SK-N-SH (cell line): ENCODE data around the gene TBX2. TPM values are rescaled to one million over a fixed set of nuclear protein-coding genes. Genes with fewer than 3 reads are reported as not detected.

Experiments used
- CTCF ChIA-PET: fragments of 300-600, 350-600 bp; formaldehyde crosslinking; extraction: SDS; loops from one replicate; lab custom pipeline; 2021; lab: Yijun Ruan, JAX
- POLR2A ChIA-PET: fragments of 350-600 bp; sonication (Branson Sonifier 250); formaldehyde crosslinking; extraction: SDS; loops from one replicate; lab custom pipeline; 2020; ENCODE audit warnings: antibody characterized with exemption, inconsistent platforms; lab: Yijun Ruan, JAX
- DNase-seq: peaks from one replicate; pipeline ENCODE4 v3.0.0; 2012
- H2AFZ ChIP-seq: fragments of 200-600 bp; sonication (generic); 2 replicates; pipeline ENCODE4 v1.8.1; 2016; ENCODE audit warnings: antibody characterized with exemption, mild to moderate bottlenecking, low read depth
- H3F3A ChIP-seq: fragments of 200-600 bp; sonication (generic); replicated peaks from 2 replicates; pipeline ENCODE3; 2016; ENCODE audit warnings: antibody characterized with exemption, mild to moderate bottlenecking; ENCODE audit not compliant: insufficient read depth
- H3K27ac ChIP-seq, 2 experiments: fragments of 200-500 bp in 1 of 2; fragments of 200-600 bp in 1 of 2; sonication (Bioruptor generic) in 1 of 2; sonication (generic), shearing (Covaris generic) in 1 of 2; 2 replicates each; pipeline versions ENCODE4 v1.5.1 to v1.6.1; 2014 to 2016; ENCODE audit warnings: low read depth in 2 of 2, inconsistent platforms in 1 of 2, low read length in 1 of 2, mild to moderate bottlenecking in 1 of 2, mixed read lengths in 1 of 2
- H3K27me3 ChIP-seq: fragments of 200-600 bp; sonication (generic), shearing (Covaris generic); 2 replicates; pipeline ENCODE4 v1.6.1; 2016; ENCODE audit warnings: mixed run types; ENCODE audit not compliant: insufficient read depth
- H3K36me3 ChIP-seq, 2 experiments: fragments of 200-500 bp in 1 of 2; fragments of 200-600 bp in 1 of 2; sonication (Bioruptor generic) in 1 of 2; sonication (generic) in 1 of 2; replicated peaks in 1 of 2; 2 replicates each; pipeline versions ENCODE3 to v1.5.1; 2014 to 2016; ENCODE audit warnings: low read length in 1 of 2, mild to moderate bottlenecking in 1 of 2; ENCODE audit not compliant: insufficient read depth in 2 of 2, control insufficient read depth in 1 of 2
- H3K4me1 ChIP-seq, 2 experiments: fragments of 200-500 bp in 1 of 2; fragments of 200-600 bp in 1 of 2; sonication (Bioruptor generic) in 1 of 2; sonication (generic), shearing (Covaris generic) in 1 of 2; 2 replicates each; pipeline versions ENCODE4 v1.5.1 to v1.6.1; 2014 to 2016; ENCODE audit warnings: low read depth in 1 of 2, low read length in 1 of 2, mixed run types in 1 of 2; ENCODE audit not compliant: insufficient read depth in 2 of 2, control insufficient read depth in 1 of 2
- H3K4me2 ChIP-seq: fragments of 200-600 bp; sonication (generic), shearing (Covaris generic); 2 replicates; pipeline ENCODE4 v1.6.1; 2017; ENCODE audit warnings: mixed run types
- H3K4me3 ChIP-seq, 2 experiments: fragments of 200-500 bp in 1 of 2; fragments of 200-600 bp in 1 of 2; sonication (Bioruptor generic) in 1 of 2; sonication (generic), shearing (Covaris generic) in 1 of 2; 2 replicates each; pipeline versions ENCODE4 v1.5.1 to v1.8.1; 2014 to 2016; ENCODE audit warnings: low read depth in 2 of 2, inconsistent platforms in 1 of 2, low read length in 1 of 2, mild to moderate bottlenecking in 1 of 2, mixed read lengths in 1 of 2, moderate library complexity in 1 of 2
- H3K79me2 ChIP-seq: fragments of 200-600 bp; sonication (generic); 2 replicates; pipeline ENCODE4 v1.8.1; 2017; ENCODE audit warnings: mild to moderate bottlenecking; ENCODE audit not compliant: insufficient read depth
- H3K9ac ChIP-seq: fragments of 200-600 bp; sonication (generic); 2 replicates; pipeline ENCODE4 v1.6.1; 2017; ENCODE audit warnings: mixed run types
- H3K9me2 ChIP-seq: fragments of 200-600 bp; sonication (generic); 2 replicates; pipeline ENCODE4 v1.6.1; 2017; ENCODE audit warnings: mixed run types
- H3K9me3 ChIP-seq: fragments of 200-600 bp; sonication (generic); 2 replicates; pipeline ENCODE4 v1.6.1; 2017; ENCODE audit warnings: mixed run types, mild to moderate bottlenecking, moderate library complexity
- H4K20me1 ChIP-seq: fragments of 200-600 bp; sonication (generic); 2 replicates; pipeline ENCODE4 v1.6.1; 2017; ENCODE audit warnings: mild to moderate bottlenecking, mixed run types; ENCODE audit not compliant: insufficient read depth
- CHD2 ChIP-seq: fragments of 150-350 bp; IDR thresholded peaks from 2 replicates; pipeline ENCODE4 v1.6.1; 2018; ENCODE audit warnings: low read length; ENCODE audit not compliant: partially characterized antibody
- EP300 ChIP-seq, 2 experiments: IDR thresholded peaks; 2 replicates each; pipeline versions ENCODE4 v1.4.0 to v1.6.1; 2012; ENCODE audit warnings: borderline replicate concordance in 1 of 2, low read depth in 1 of 2, low read length in 1 of 2
- EZH2phosphoT487 ChIP-seq: fragments of 200-600 bp; sonication (generic); IDR thresholded peaks from 2 replicates; pipeline ENCODE4 v1.6.1; 2017; ENCODE audit warnings: low read depth, mixed run types, mild to moderate bottlenecking, antibody characterized with exemption, moderate library complexity, borderline replicate concordance
- FOSL2 ChIP-seq: IDR thresholded peaks from 2 replicates; pipeline ENCODE4 v1.4.0; 2012; ENCODE audit warnings: low read depth, mild to moderate bottlenecking, moderate library complexity, borderline replicate concordance
- GABPA ChIP-seq: IDR thresholded peaks from 2 replicates; pipeline ENCODE4 v1.4.0; 2012; ENCODE audit warnings: low read depth, mild to moderate bottlenecking
- GATA2 ChIP-seq: sonication (generic); formaldehyde crosslinking; IDR thresholded peaks from 2 replicates; pipeline ENCODE4 v1.5.0; 2020; ENCODE audit warnings: mild to moderate bottlenecking, missing genetic modification reagents
- RCOR1 ChIP-seq: fragments of 150-350 bp; IDR thresholded peaks from 2 replicates; pipeline ENCODE4 v1.6.1; 2017; ENCODE audit warnings: antibody characterized with exemption, low read length
- TCF12 ChIP-seq: IDR thresholded peaks from 2 replicates; pipeline ENCODE4 v1.4.0; 2012
- WGBS: methylation state at CpG from one replicate; pipeline ENCODE4 v1.1.6; 2017; ENCODE audit warnings: low lambda C conversion rate; 5-methylcytosine and 5-hydroxymethylcytosine counted together
- polyA plus RNA-seq, 3 experiments: library from polyadenylated mRNA; depleted of rRNA; stranded (reverse); fragments of >200 nt; gene quantifications; 2 replicates each; pipeline ENCODE4 v1.2.3, GENCODE V29; 2012
- TF ChIP-seq, protein P1 (sequence below): IDR thresholded peaks from 2 replicates; pipeline ENCODE4 v1.4.0; 2012; ENCODE audit warnings: low read depth, borderline replicate concordance
- TF ChIP-seq, protein P2 (sequence below): fragments of 150-350 bp; IDR thresholded peaks from 2 replicates; pipeline ENCODE4 v1.6.1; 2016; ENCODE audit warnings: mild to moderate bottlenecking, low read depth, low read length
- TF ChIP-seq, protein P3 (sequence below): fragments of 150-350 bp; IDR thresholded peaks from 2 replicates; pipeline ENCODE4 v1.6.1; 2017; ENCODE audit warnings: antibody characterized with exemption, low read length, low read depth, borderline replicate concordance
- TF ChIP-seq, protein P4 (sequence below): IDR thresholded peaks from 2 replicates; pipeline ENCODE4; 2012

Gene TBX2
- polyA plus RNA-seq, 1 of the 3 experiments (the other 2 are of a cell fraction), result 57.8 TPM

DNA sequence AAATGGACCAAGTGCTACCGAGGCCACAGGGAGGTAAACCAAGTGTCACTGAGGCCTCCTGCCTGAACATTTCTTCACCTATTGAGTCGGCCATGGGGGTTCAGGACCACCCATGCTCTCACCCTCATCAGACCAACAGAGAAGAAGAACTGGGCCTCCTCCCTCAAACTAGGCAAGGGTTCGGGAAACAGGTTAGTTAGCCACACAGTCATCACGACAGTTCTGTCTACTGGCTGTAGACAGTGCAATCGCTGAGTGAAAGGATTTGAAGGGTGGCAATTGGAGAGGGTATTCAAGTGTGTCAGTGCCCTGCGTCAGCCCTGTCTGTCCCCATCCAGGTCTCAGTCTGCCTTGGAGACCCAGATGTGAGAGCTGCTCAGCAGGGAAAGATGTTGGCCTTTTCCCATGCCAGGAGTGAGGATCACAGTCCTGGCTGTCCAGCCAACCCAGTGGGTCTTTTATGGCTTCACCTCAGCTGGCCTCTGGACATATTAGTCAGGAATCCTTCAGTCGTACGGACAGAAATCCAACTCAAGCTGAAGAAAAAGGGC, 19.9 kb downstream of the TBX2 start (continued):
- TF ChIP-seq, protein P1, sequence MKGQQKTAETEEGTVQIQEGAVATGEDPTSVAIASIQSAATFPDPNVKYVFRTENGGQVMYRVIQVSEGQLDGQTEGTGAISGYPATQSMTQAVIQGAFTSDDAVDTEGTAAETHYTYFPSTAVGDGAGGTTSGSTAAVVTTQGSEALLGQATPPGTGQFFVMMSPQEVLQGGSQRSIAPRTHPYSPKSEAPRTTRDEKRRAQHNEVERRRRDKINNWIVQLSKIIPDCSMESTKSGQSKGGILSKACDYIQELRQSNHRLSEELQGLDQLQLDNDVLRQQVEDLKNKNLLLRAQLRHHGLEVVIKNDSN, result no peak
- no peak for TF ChIP-seq TCF12
- TF ChIP-seq GATA2, result no peak
- TF ChIP-seq, protein P2, sequence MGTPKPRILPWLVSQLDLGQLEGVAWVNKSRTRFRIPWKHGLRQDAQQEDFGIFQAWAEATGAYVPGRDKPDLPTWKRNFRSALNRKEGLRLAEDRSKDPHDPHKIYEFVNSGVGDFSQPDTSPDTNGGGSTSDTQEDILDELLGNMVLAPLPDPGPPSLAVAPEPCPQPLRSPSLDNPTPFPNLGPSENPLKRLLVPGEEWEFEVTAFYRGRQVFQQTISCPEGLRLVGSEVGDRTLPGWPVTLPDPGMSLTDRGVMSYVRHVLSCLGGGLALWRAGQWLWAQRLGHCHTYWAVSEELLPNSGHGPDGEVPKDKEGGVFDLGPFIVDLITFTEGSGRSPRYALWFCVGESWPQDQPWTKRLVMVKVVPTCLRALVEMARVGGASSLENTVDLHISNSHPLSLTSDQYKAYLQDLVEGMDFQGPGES, result no peak
- TF ChIP-seq, all 33 proteins: peak for 0

- H3K9me3 ChIP-seq, result no peaks in the 10 kb centered on the region
- TF ChIP-seq CHD2, result no peak
- no peak for TF ChIP-seq EP300 (IDR thresholded peaks at IDR 0.05; ENCODE audit: borderline replicate concordance in 1 of 2, low read depth in 1 of 2, low read length in 1 of 2)
- no peak for TF ChIP-seq FOSL2
- no peak for TF ChIP-seq EZH2phosphoT487
- TF ChIP-seq, protein P3, sequence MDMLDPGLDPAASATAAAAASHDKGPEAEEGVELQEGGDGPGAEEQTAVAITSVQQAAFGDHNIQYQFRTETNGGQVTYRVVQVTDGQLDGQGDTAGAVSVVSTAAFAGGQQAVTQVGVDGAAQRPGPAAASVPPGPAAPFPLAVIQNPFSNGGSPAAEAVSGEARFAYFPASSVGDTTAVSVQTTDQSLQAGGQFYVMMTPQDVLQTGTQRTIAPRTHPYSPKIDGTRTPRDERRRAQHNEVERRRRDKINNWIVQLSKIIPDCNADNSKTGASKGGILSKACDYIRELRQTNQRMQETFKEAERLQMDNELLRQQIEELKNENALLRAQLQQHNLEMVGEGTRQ, result no peak
- TF ChIP-seq, protein P1, result no peak
- no peak for TF ChIP-seq GABPA
- TF ChIP-seq, protein P2, result no peak
- TF ChIP-seq, protein P4, sequence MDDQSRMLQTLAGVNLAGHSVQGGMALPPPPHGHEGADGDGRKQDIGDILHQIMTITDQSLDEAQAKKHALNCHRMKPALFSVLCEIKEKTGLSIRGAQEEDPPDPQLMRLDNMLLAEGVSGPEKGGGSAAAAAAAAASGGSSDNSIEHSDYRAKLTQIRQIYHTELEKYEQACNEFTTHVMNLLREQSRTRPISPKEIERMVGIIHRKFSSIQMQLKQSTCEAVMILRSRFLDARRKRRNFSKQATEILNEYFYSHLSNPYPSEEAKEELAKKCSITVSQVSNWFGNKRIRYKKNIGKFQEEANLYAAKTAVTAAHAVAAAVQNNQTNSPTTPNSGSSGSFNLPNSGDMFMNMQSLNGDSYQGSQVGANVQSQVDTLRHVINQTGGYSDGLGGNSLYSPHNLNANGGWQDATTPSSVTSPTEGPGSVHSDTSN, result no peak
- no peak for TF ChIP-seq RCOR1
- no peak overlapping the region for H3K4me2 ChIP-seq
- no peak overlapping the region for H3K9ac ChIP-seq
- CTCF ChIA-PET, result interaction anchor here (0.8 to 16.4 kb wide), 10 partner anchors 8 to 165 kb away, joined by 3 to 318 read pairs (median 6); no protein-coding TSS in a partner anchor
- no peaks in the 10 kb centered on the region for H3K9me2 ChIP-seq
- H3K27me3 ChIP-seq, result no peaks in the 10 kb centered on the region
- no peak overlapping the region for H2AFZ ChIP-seq
- no peak for DNase-seq
- 74% methylated on average over 4 of the region's 4 CpGs for WGBS
- no peak overlapping the region for H3K4me3 ChIP-seq
- no peaks in the 10 kb centered on the region for H3F3A ChIP-seq
- no peaks in the 10 kb centered on the region for H3K79me2 ChIP-seq
- no peak overlapping the region for H3K27ac ChIP-seq
- no peaks in the 10 kb centered on the region for H4K20me1 ChIP-seq
- peaks cover 5 to 26% of the 10 kb centered on the region in 2 experiments; a peak in 1 of 4 replicates for H3K4me1 ChIP-seq
- POLR2A ChIA-PET, result interaction anchor here (0.6 kb wide), 1 partner anchor 384 kb away, joined by 4 read pairs; no protein-coding TSS in a partner anchor
- H3K36me3 ChIP-seq, result no peaks in the 10 kb centered on the region
Measured at GRCh38 chr17:61420052-61420451, 20.4 kb downstream of the TBX2 start.
